GM12865 (cell line): ENCODE results near the gene TMCC3.

Experiments
- DNase-seq: peaks from one replicate; pipeline ENCODE4 v3.0.0; 2010; ENCODE audit warnings: low read depth
- H3K4me3 ChIP-seq: 2 replicates; pipeline ENCODE4 v1.5.1; 2011; ENCODE audit warnings: mild to moderate bottlenecking, low read depth, low read length, control low read depth
- CTCF ChIP-seq: IDR thresholded peaks from 2 replicates; pipeline ENCODE4 v1.5.1; 2011; ENCODE audit warnings: low read length, control low read depth, low read depth, inconsistent platforms; ENCODE audit not compliant: insufficient read depth; ENCODE audit errors: missing control alignments

TMCC3 gene

GRCh38 chr12:94673496-94673895, 23.1 kb upstream of the TMCC3 start:
- no peak for DNase-seq
- TF ChIP-seq CTCF = no peak
- no peak overlapping the region for H3K4me3 ChIP-seq

- no peak for TF ChIP-seq CTCF
- DNase-seq = no peak
- no peak overlapping the region for H3K4me3 ChIP-seq
These were observed 21.6 kb upstream of the TMCC3 start for GRCh38 chr12:94671917-94672316.

GRCh38 chr12:94670898-94671297, 20.5 kb upstream of the TMCC3 start:
- no peak for TF ChIP-seq CTCF
- H3K4me3 ChIP-seq = no peak overlapping the region
- no peak for DNase-seq

GRCh38 chr12:94670075-94670474, 19.7 kb upstream of the TMCC3 start:
- DNase-seq = no peak
- H3K4me3 ChIP-seq = no peak overlapping the region
- TF ChIP-seq CTCF = no peak

DNA sequence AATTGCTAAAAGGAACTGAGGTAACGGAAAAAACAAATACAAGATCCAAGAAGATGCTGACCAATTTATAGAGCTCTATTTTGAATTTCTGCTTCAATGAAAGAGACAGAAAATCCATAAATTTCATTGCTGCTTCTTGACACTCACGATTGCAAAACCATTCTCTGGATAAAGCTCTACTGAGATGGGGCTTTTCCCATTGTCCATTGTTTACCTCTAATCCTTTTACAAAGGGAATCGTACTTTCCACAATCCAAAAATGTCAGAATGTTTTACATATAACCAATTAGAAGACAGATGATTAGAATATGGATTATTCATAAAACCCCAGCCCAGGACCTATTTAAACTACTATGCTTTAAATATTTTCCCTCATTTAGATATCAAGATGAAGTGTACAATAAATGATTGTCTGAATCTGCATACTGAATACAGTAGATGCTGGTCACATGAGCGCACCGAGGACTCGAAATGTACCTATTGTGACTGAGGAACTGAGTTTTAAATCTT, 16.7 kb upstream of the TMCC3 start:
- no peak overlapping the region for H3K4me3 ChIP-seq
- no peak for DNase-seq
- no peak for TF ChIP-seq CTCF

GRCh38 chr12:94666158-94666557, 15.8 kb upstream of the TMCC3 start:
- TF ChIP-seq CTCF = no peak
- H3K4me3 ChIP-seq = no peak overlapping the region
- no peak for DNase-seq

DNA sequence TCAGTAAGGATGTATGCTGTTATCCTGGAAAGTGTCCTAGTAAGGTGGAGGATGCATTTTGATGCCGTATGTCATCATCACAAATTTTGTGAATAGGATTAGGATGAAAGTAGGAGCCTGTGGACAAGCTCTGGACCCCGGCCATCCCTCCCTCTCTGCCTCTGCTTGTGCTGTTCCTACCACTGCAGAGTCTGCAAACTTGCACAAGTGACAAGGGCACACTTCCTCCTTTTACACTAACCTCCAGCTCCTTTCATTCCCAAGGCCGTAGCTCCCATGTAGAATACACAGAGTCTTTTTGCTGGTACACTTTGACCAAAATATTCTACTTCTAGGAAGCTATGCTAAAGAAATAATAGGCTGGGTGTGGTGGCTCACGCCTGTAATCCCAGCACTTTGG, 13.3 kb upstream of the TMCC3 start:
- no peak for TF ChIP-seq CTCF
- H3K4me3 ChIP-seq = no peak overlapping the region
- no peak for DNase-seq
